ENCODE measurements around the gene TACC2.

The TACC2 gene

DNA sequence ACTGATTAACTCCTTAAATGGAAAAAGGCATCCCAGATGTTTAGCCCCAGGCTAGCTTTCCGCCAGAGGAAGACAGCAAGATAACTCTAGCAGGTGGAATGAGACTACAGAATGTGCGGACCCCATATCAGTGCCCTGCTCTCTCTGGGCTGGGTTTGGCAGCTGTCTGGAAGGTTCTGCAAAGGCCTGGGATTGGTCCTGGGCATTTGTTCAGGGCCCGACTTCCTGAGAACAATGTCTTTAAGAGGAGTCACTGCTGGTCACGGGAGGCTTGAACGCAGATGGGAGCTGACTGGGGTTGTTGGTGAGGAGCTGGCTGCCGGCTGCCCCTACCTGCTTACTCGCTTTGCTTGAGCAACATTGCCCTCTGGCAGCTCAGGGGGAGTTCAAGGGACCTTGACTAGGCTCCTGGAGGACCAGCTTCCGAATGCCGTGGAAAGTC lies 151.5 kb downstream of the TACC2 start:
- Histone ChIP-seq H3K36me3 (ENCODE audit: control insufficient read depth, insufficient read depth, low read length) (no peaks in the 10 kb centered on the region), H3K4me3 (replicated peaks; ENCODE audit: low read depth, low read length) (no peak overlapping the region)

DNA sequence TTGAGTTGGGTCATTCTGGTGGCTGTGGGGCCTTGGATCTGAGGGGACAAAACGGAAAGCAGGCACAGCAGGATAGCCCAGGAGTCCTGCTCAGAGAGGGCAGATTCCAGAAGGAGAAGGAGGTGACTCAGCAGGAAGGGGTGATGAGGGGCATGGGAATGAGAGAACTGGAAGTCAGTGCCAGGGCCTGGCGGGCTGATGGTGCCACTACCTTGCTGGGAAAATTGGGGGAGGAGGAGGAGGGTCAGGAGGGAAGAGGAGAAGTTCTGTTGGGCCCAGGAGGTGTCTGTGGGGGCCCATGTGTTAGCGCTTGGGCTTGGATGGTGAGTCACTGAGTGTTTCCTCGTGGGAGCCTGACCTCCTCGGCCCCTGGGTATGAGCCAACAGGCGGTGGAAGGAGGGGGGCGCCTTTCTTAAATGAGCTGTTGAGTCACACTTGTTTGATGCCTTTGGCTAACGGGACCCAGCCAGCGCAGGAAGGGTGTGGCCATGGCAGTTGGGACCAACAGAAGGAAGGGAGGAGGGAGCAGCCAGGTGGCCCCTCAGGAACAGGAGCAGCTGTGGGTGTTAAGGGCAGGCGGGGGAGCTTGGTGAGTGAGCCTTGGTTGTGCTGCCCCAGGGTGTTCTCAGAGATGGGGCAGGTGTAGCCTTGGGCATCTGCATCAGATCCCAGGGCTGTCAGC lies 152.1 kb downstream of the TACC2 start:
- DNase-seq (ENCODE audit: extremely low read depth, insufficient read length), result no peak
- Histone ChIP-seq H3K27me3 (replicated peaks; ENCODE audit: control insufficient read depth, insufficient read depth, low read length) (no peaks in the 10 kb centered on the region; the same call in none of the 2 replicates), H3K4me3 (replicated peaks; ENCODE audit: low read depth, low read length) (no peak overlapping the region), H3K36me3 (ENCODE audit: control insufficient read depth, insufficient read depth, low read length) (no peaks in the 10 kb centered on the region)
- TF ChIP-seq CTCF (IDR thresholded peaks at IDR 0.05; ENCODE audit: insufficient read depth, low read length, poor library complexity, severe bottlenecking), result no peak

More for the DNA sequence above, 151.5 kb downstream of the TACC2 start:
- no peak for TF ChIP-seq CTCF (IDR thresholded peaks at IDR 0.05; ENCODE audit: insufficient read depth, low read length, poor library complexity, severe bottlenecking)
- H3K27me3 ChIP-seq (replicated peaks; ENCODE audit: control insufficient read depth, insufficient read depth, low read length), result no peaks in the 10 kb centered on the region; the same call in none of the 2 replicates
- DNase-seq (ENCODE audit: extremely low read depth, insufficient read length), result no peak

DNA sequence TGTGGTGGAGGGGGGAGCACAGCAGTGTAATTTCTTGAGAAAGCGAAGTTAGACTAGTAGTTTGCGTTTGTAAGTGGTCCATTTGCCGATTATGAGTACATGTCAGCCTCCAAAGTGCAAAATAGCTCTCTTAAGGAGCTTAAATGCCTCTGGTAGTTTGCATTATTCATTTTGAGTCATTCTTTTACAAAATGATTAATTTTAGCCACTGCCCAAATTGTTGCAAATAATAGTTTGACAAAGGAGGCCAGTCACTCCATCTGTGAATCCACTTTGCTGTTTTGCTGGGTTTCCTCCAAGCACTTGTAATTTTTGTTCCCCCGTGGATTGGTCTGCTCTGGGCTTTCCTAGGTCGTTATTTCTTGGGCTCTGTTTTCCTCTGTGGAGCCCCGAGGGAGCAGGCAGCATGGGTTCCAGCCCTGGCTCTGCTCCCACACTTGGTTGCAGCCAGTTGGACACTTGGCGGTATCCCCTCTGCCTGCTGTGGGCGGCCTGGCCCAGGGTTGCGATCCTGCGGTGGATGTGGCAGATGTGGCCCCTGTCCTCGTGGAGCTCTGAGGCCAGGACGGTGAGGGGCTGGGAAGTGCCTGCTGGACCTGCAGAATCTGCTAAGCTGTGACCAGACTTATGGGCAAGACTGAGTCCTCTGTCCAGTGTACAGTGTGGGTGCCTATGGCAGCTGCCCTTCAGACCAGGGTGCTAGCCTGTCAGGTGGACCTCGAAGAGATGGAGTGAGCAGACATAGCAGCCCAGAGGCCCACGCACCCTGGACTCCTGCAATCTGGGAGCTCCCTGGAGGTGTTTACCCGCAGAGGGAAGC lies 153.1 kb downstream of the TACC2 start:
- DNase-seq (ENCODE audit: extremely low read depth, insufficient read length), result no peak
- H3K4me3 ChIP-seq (replicated peaks; ENCODE audit: low read depth, low read length), result no peak overlapping the region
- no peak for TF ChIP-seq CTCF (IDR thresholded peaks at IDR 0.05; ENCODE audit: insufficient read depth, low read length, poor library complexity, severe bottlenecking)

GRCh38 chr10:122142641-122143237 lies 153.8 kb downstream of the TACC2 start:
- DNase-seq (ENCODE audit: extremely low read depth, insufficient read length), result no peak
- H3K27me3 ChIP-seq (replicated peaks; ENCODE audit: control insufficient read depth, insufficient read depth, low read length), result no peaks in the 10 kb centered on the region; the same call in none of the 2 replicates
- TF ChIP-seq CTCF (IDR thresholded peaks at IDR 0.05; ENCODE audit: insufficient read depth, low read length, poor library complexity, severe bottlenecking), result peak; percentile 88
- H3K4me3 ChIP-seq (replicated peaks; ENCODE audit: low read depth, low read length), result no peak overlapping the region
- H3K36me3 ChIP-seq (ENCODE audit: control insufficient read depth, insufficient read depth, low read length), result no peaks in the 10 kb centered on the region

More for the DNA sequence above, 153.1 kb downstream of the TACC2 start:
- Histone ChIP-seq H3K27me3 (replicated peaks; ENCODE audit: control insufficient read depth, insufficient read depth, low read length) (no peaks in the 10 kb centered on the region; the same call in none of the 2 replicates), H3K36me3 (ENCODE audit: control insufficient read depth, insufficient read depth, low read length) (no peaks in the 10 kb centered on the region)

- Histone ChIP-seq H3K36me3 (ENCODE audit: control insufficient read depth, insufficient read depth, low read length) (no peaks in the 10 kb centered on the region), H3K27me3 (replicated peaks; ENCODE audit: control insufficient read depth, insufficient read depth, low read length) (no peaks in the 10 kb centered on the region; the same call in none of the 2 replicates), H3K4me3 (replicated peaks; ENCODE audit: low read depth, low read length) (no peak overlapping the region)
- no peak for TF ChIP-seq CTCF (IDR thresholded peaks at IDR 0.05; ENCODE audit: insufficient read depth, low read length, poor library complexity, severe bottlenecking)
- no peak for DNase-seq (ENCODE audit: extremely low read depth, insufficient read length)
These were observed 154.4 kb downstream of the TACC2 start for GRCh38 chr10:122143238-122143841.
